GM21528 (cell line): Measurements from ENCODE around the gene UGT1A9.
"Not testable (repeated sequence)": the region's sequence is repeated elsewhere in the genome, so short reads cannot be mapped to it uniquely, and the experiment has no call there.

Experiments
- ATAC-seq: cut with Tn5 transposase; IDR thresholded peaks from one replicate; pipeline ENCODE4 v1.9.1; 2021; ENCODE audit warnings: mild to moderate bottlenecking, moderate library complexity; ENCODE audit not compliant: unreplicated experiment, low FRiP score

Gene UGT1A9

GRCh38 chr2:233671290-233672161, at the start of gene UGT1A9:
Gene UGT1A9, plus strand, starts transcription at chr2:233671898. Its CDS starts 37 bp downstream, at chr2:233671935.
- ATAC-seq: no peak

GRCh38 chr2:233627331-233628025, 44.2 kb upstream of the UGT1A9 start:
- ATAC-seq: no peak

DNA sequence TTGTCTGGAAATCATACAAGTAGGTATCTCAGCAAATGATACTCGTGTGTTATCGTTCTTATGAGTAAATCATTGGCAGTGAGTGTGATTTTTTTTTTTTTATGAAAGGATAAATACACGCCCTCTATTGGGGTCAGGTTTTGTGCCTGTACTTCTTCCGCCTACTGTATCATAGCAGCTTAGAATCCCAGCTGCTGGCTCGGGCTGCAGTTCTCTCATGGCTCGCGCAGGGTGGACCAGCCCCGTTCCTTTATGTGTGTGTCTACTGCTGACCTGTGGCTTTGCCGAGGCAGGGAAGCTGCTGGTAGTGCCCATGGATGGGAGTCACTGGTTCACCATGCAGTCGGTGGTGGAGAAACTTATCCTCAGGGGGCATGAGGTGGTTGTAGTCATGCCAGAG, 35.4 kb upstream of the UGT1A9 start, which contains the start of gene UGT1A10:
TSS of gene UGT1A10 (plus strand) at position 143 of the 400 bp plus-strand sequence. CDS start at position 218, 75 bp downstream.
- ATAC-seq: not testable (repeated sequence)

GRCh38 chr2:233638836-233639235, 32.9 kb upstream of the UGT1A9 start:
- no peak for ATAC-seq

DNA sequence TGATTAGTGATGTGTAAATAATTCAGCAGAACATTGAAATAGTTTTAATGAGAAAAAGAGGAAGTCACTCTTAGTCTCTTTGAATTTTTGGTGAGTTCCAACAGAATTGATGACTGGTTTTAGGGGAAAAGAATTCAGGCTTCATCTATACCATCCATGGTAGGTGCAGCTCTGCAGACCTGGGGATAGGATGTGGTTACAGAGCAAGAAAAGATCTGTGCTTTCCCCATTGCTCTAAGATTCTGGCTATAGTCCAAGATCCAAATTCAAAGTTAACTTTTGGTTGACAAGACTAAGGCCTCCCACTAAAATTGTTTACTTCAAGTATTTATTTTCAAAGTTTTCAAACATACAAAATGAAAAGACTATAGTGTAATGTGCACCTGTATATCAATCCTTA, 31.8 kb upstream of the UGT1A9 start:
- ATAC-seq: no peak

DNA sequence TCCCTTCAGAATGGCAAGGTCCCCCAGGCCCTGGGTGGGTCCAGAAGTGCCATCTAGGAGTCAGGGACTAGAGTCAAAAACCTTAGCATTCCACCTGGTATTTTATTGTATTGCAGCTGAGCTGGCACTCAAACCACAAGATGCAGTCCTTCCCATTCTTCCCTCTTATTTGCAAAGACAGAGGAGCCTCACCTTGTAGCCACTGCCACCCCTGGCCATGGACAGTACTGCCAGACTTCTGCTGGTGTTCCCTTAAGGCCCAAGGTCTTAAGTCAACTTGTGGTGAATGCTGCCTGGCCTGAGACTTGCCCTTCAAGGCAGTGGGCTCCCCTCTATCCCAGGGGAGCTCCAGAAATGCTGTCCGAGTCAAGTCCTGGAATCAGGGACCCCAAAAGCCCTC, 28.6 kb upstream of the UGT1A9 start:
- ATAC-seq: no peak

- ATAC-seq: not testable (repeated sequence)
Measured at GRCh38 chr2:233646033-233646432, 25.7 kb upstream of the UGT1A9 start.

- no peak for ATAC-seq
Measured at GRCh38 chr2:233650981-233651380, 20.7 kb upstream of the UGT1A9 start.

DNA sequence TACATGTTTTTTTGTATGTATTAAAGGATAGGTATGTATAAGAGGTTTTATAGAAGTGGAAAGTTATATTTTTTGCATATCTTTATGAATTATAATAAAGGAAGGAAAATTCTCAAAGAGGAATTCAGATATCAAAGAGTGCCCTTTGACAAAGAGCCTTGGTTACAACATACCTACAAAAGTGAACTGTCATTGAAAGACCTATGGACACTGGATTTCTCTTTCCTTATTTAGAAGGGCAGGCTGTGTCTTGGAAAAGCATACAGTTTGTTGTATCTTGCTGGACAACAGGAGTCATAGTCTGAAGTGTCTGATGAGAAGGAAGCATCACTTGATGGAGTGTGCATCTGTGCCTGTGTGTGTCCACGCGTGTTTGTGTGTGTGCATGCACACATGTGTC, 20.3 kb upstream of the UGT1A9 start:
- ATAC-seq: no peak

DNA sequence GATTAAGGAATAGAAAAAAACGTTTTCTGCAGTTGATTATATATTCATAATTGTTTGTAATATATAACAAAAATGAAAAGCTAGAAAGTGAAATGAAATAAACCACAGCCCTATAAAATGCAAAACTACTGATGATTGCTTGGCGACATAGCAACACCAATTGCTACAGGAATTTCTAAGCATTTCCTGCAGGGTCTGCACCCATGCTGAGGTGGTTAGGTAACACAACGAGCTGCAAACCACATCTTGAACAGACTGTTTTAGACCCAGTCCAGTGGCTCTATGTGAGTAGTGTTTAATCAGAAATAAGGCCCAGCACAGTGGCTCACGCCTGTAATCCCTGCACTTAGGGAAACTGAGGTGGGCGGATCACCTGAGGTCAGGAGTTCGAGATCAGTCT, 17.2 kb upstream of the UGT1A9 start:
- ATAC-seq: no peak

DNA sequence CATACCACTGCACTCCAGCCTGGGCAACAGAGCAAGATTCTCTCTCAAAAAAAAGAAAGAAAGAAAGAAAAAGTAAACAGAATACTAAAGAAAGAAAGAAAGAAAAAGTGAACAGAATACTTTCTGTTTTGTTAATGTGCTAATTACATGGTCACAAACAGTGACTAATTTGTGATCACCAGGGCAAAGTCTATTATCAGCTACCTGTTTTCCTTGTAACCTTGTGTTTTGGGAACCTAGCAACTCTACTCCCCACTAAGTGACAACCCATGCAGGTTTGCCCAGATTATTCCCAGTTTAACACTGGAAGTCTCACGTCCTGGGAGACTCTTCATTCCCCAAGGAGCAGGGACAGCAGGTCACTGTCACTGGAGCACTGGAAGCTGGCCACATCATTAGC, 16.7 kb upstream of the UGT1A9 start:
- ATAC-seq: no peak

DNA sequence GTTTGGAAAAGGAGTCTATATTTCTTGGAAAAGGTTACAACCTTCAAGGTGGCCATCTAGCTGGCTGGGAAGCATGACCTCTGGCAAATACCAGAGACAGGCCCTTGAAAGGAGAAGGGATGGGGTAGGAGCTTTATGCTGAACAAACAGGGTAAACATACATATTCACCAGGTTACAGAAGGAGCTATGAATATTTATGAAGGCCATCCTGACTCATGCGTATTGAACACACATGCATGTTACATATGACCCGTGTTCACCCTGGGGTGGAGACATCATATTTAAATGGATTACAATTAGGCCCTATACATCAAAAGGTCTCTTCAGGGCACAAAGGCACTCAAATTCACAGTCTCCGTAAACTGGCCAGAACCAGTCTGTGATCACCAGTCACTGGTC, 15.8 kb upstream of the UGT1A9 start:
- ATAC-seq: not testable (repeated sequence)

- no peak for ATAC-seq
Measured at GRCh38 chr2:233656443-233656842, 15.3 kb upstream of the UGT1A9 start.

DNA sequence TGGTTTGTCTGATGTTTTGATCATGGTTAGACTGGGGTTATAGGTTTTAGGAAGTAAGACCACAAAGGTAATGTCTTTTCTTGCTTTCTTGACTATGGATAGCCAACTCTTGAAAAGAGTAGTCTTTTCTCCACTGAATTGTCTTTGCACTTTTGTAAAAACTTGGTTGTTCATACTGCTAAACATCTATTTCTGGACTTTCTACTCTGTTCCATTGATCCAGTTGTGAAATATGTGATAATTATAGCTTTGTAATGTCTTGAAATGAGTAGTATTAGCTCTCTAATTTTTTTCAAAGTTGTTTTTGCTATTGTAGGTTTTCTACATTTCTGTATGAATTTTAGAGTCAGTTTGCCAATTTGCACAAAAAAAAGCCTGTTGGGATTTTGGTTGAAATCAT, 13.1 kb upstream of the UGT1A9 start:
- no peak for ATAC-seq

GRCh38 chr2:233663911-233664310, 7.8 kb upstream of the UGT1A9 start:
- no peak for ATAC-seq

DNA sequence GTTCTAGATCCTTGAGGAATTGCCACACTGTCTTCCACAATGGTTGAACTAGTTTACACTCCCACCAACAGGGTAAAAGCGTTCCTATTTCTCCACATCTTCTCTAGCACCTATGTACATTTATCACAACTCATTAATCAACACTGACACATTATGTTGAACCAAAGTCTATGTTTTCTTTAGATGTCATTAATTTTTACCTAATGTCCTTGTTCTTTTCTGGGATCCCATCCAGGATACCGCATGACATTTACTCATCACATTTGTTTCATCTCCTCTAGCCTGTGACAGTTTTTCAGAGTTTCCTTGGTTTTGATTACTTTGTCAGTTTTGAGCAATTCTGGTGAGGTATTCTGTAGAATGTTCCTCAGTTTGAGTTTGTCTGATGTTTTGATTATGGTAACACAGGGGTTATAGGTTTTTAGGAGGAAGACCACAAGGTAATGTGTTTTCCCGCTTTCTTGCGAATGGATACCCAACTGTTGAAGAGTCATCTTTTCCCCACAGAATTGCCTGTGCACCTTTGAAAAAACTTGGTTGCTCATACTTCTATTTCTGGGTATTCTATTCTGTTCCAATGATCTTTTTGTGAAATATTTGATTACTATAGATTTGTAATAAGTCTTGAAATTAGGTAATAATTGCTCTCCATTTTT, 3.0 kb upstream of the UGT1A9 start:
- ATAC-seq: no peak

- ATAC-seq: no peak
Measured at GRCh38 chr2:233672886-233673285, 1.2 kb downstream of the UGT1A9 start.

DNA sequence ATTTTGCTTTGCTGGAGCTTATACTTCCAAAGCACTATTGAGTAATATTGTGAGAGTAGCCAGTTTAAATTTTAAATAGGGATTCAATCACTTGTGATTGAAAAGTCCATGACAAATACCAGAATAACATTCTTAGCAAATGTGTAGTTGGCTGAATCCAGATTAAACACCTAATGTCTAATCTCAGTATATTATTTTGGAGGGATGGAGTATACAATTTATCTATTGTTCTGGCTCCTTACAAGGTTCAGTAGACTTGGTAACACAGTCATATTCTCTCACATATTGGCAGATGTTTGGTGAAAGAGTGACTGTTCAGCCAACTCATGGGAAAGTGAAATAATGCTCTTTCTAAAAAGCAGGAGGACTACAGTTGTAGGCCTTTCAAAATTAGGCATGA, 2.2 kb downstream of the UGT1A9 start:
- no peak for ATAC-seq

- ATAC-seq: no peak
Measured at GRCh38 chr2:233674314-233674713, 2.6 kb downstream of the UGT1A9 start.

- no peak for ATAC-seq
Measured at GRCh38 chr2:233674995-233675394, 3.3 kb downstream of the UGT1A9 start.

GRCh38 chr2:233676046-233676445, 4.3 kb downstream of the UGT1A9 start:
- no peak for ATAC-seq
